A673 (cell line): ENCODE measurements around the gene CHD2.

Source experiments
- CTCF ChIP-seq: fragments of 300-800, 200-600 bp; sonication (generic); conservative IDR thresholded peaks from 2 replicates; pipeline ENCODE4 v1.5.1; 2017; ENCODE audit warnings: low read depth, mild to moderate bottlenecking, antibody characterized with exemption, low read length, moderate library complexity, mixed read lengths
- EZH2 ChIP-seq: fragments of 200-600 bp; sonication (generic); IDR thresholded peaks from 2 replicates; pipeline ENCODE4 v1.6.1; 2017; ENCODE audit warnings: borderline replicate concordance, low read depth, mild to moderate bottlenecking, mixed read lengths, antibody characterized with exemption, low read length; ENCODE audit not compliant: poor library complexity, severe bottlenecking

- TF ChIP-seq CTCF (no peak), EZH2 (no peak)
Observed at GRCh38 chr15:92990031-92990430, 89.9 kb downstream of the CHD2 start.
